Panc1 (cell line): ENCODE results near the gene SVIL. TPM values are rescaled to one million over a fixed set of nuclear protein-coding genes. Genes with fewer than 3 reads are reported as not detected.
A peak's percentile ranks its signal among the peaks of the same experiment; 100 is the strongest.

Experiments
- ATAC-seq: fragments of 200-7000 bp; cut with Tn5 transposase; 2 replicates; pipeline ENCODE4 v1.9.1; 2020; ENCODE audit warnings: mild to moderate bottlenecking, moderate library complexity
- BruUV-seq: library from RNA; stranded (reverse); fragments of 400-500 nt; replicated peaks from 2 replicates; lab custom pipeline; 2021; lab: Mats Ljungman, UMichigan
- CTCF ChIA-PET: fragments of 300-600 bp; sonication (Branson Sonifier 250); formaldehyde crosslinking; loops from one replicate; lab custom pipeline; 2022; ENCODE audit warnings: antibody characterized with exemption; lab: Charles Lee
- POLR2A ChIA-PET: fragments of 300-600 bp; sonication (Branson Sonifier 250); formaldehyde crosslinking; loops from one replicate; lab custom pipeline; 2022; ENCODE audit warnings: antibody characterized with exemption; lab: Charles Lee
- DNase-seq: peaks from one replicate; pipeline ENCODE4 v3.0.0-alpha.2; 2010; ENCODE audit warnings: low read depth, low spot score
- H3K27ac ChIP-seq: 2 replicates; pipeline ENCODE4 v1.5.1; 2011; ENCODE audit warnings: mild to moderate bottlenecking, low read length, inconsistent platforms
- H3K27me3 ChIP-seq: fragments of 200-500 bp; sonication (Bioruptor generic); 2 replicates; pipeline ENCODE4 v1.6.0; 2014; ENCODE audit warnings: low read length, inconsistent platforms; ENCODE audit not compliant: control insufficient read depth, insufficient read depth
- H3K36me3 ChIP-seq: fragments of 200-500 bp; sonication (Bioruptor generic); 2 replicates; pipeline ENCODE4 v1.5.1; 2014; ENCODE audit warnings: inconsistent platforms, mild to moderate bottlenecking, low read length, moderate library complexity; ENCODE audit not compliant: control insufficient read depth, insufficient read depth
- H3K4me1 ChIP-seq: 2 replicates; pipeline ENCODE4 v1.5.1; 2011; ENCODE audit warnings: inconsistent platforms, mild to moderate bottlenecking, low read length, moderate library complexity; ENCODE audit not compliant: control insufficient read depth, insufficient read depth
- H3K4me3 ChIP-seq, 2 experiments: 2 replicates each; pipeline ENCODE4 v1.5.1; 2011 to 2012; ENCODE audit warnings: low read depth in 2 of 2, low read length in 2 of 2, mild to moderate bottlenecking in 2 of 2, inconsistent platforms in 1 of 2, moderate library complexity in 1 of 2
- H3K9me3 ChIP-seq: fragments of 200-500 bp; sonication (Bioruptor generic); 2 replicates; pipeline ENCODE4 v1.5.1; 2014; ENCODE audit warnings: low read depth, mild to moderate bottlenecking, inconsistent platforms, low read length, moderate library complexity; ENCODE audit not compliant: control insufficient read depth, insufficient read depth
- CTCF ChIP-seq: fragments of 450-650 bp; IDR thresholded peaks from 2 replicates; pipeline ENCODE4 v1.5.1; 2017; ENCODE audit warnings: mild to moderate bottlenecking
- POLR2AphosphoS5 ChIP-seq: IDR thresholded peaks from 2 replicates; pipeline ENCODE4 v1.6.1; 2012; ENCODE audit warnings: mild to moderate bottlenecking, low read depth, low read length, moderate library complexity
- REST ChIP-seq, 2 experiments: IDR thresholded peaks; 2 replicates each; pipeline ENCODE4 v1.6.1; 2011 to 2012; ENCODE audit warnings: low read depth in 2 of 2, control low read depth in 1 of 2, low read length in 1 of 2, mild to moderate bottlenecking in 1 of 2, moderate library complexity in 1 of 2; ENCODE audit not compliant: insufficient read depth in 1 of 2
- SIN3A ChIP-seq: IDR thresholded peaks from 2 replicates; pipeline ENCODE4 v1.6.1; 2012; ENCODE audit warnings: low read depth, mild to moderate bottlenecking, low read length, moderate library complexity, borderline replicate concordance; ENCODE audit not compliant: insufficient read depth
- TCF7L2 ChIP-seq: IDR thresholded peaks from 2 replicates; pipeline ENCODE4 v1.6.1; 2011; ENCODE audit warnings: mild to moderate bottlenecking, low read depth, low read length, inconsistent platforms
- in situ Hi-C: cut with HindIII; loops from 2 replicates; pipeline ENCODE4 v1.10.0; 2016; ENCODE audit warnings: low sequenced_read_pairs, low pct_unique_long_range_greater_than_20kb
- intact Hi-C: fragments of 100-400 bp; cut with micrococcal nuclease; formaldehyde crosslinking; loops from one replicate; pipeline ENCODE4 v1.10.0; 2022; ENCODE audit not compliant: unreplicated experiment
- total RNA-seq: library from RNA; stranded (reverse); gene quantifications from one replicate; pipeline ENCODE4 v1.2.1, GENCODE V29; 2021; ENCODE audit not compliant: unreplicated experiment

SVIL gene
- total RNA-seq, 1 experiment from 2014 or later, result 72.8 TPM

- BruUV-seq, result no TSS peak
- CTCF ChIA-PET, result interaction anchor here (0.9 kb wide), 1 partner anchor 29 kb away, joined by 3 read pairs; no protein-coding TSS in a partner anchor
- Histone ChIP-seq H3K4me1 (peaks cover 50% of the 10 kb centered on the region), H3K9me3 (no peaks in the 10 kb centered on the region), H3K27me3 (no peaks in the 10 kb centered on the region), H3K27ac (peak overlapping the region; percentile 82), H3K36me3 (no peaks in the 10 kb centered on the region), H3K4me3 (no peak overlapping the region)
- no peak for ATAC-seq
- TF ChIP-seq CTCF (no peak), REST (IDR thresholded peaks at IDR 0.05; ENCODE audit: insufficient read depth in 1 of 2, low read depth in 2 of 2, low read length in 1 of 2) (no peak), POLR2AphosphoS5 (no peak)
- no peak for DNase-seq
- POLR2A ChIA-PET, result no interaction called here
- in situ Hi-C loops, result no loop called here
- intact Hi-C loops, result no loop called here
Observed at GRCh38 chr10:29620112-29620690, 14.6 kb downstream of the SVIL start.

- no peak for TF ChIP-seq SIN3A
- no peak for TF ChIP-seq CTCF
- TF ChIP-seq POLR2AphosphoS5, result no peak
- TF ChIP-seq REST (IDR thresholded peaks at IDR 0.05; ENCODE audit: insufficient read depth in 1 of 2, low read depth in 2 of 2, low read length in 1 of 2), result no peak
- TF ChIP-seq TCF7L2, result no peak
- H3K36me3 ChIP-seq, result no peaks in the 10 kb centered on the region
- DNase-seq, result no peak
- in situ Hi-C loops (no loop called here), intact Hi-C loops (no loop called here)
- ChIA-PET CTCF (interaction anchor here (0.5 to 0.9 kb wide), 2 partner anchors 20 to 28 kb away, joined by 3 to 9 read pairs; no protein-coding TSS in a partner anchor), POLR2A (no interaction called here)
- no peaks in the 10 kb centered on the region for H3K9me3 ChIP-seq
- ATAC-seq, result peak; percentile 58
- peak overlapping the region; percentile 82 for H3K27ac ChIP-seq
- no TSS peak for BruUV-seq
- peaks cover 50% of the 10 kb centered on the region for H3K4me1 ChIP-seq
- H3K27me3 ChIP-seq, result no peaks in the 10 kb centered on the region
- H3K4me3 ChIP-seq, result peak overlapping the region; percentile 2 to 37; a peak in 3 of 4 replicates
Observed at GRCh38 chr10:29619241-29619669, 15.5 kb downstream of the SVIL start.
